WTC11 (cell line): ENCODE data around the gene RPN1.

Source experiments
- AR ChIP-seq: fragments of 250-450 bp; sonication (Bioruptor Pico); IDR thresholded peaks from 2 replicates; pipeline ENCODE4 v1.9.0; 2021; ENCODE audit warnings: mild to moderate bottlenecking
- CBFB ChIP-seq: sonication (generic); formaldehyde crosslinking; IDR thresholded peaks from 2 replicates; pipeline ENCODE4 v1.8.1; 2022; ENCODE audit warnings: mild to moderate bottlenecking, low read depth, missing genetic modification reagents
- CREB1 ChIP-seq: sonication (generic); formaldehyde crosslinking; IDR thresholded peaks from 2 replicates; pipeline ENCODE4 v1.8.0; 2023; ENCODE audit warnings: mild to moderate bottlenecking, missing genetic modification reagents
- CREM ChIP-seq: sonication (generic); formaldehyde crosslinking; IDR thresholded peaks from 2 replicates; pipeline ENCODE4 v1.8.1; 2022; ENCODE audit warnings: mild to moderate bottlenecking, missing genetic modification reagents, moderate library complexity
- ELF4 ChIP-seq: sonication (generic); formaldehyde crosslinking; IDR thresholded peaks from 2 replicates; pipeline ENCODE4 v1.8.1; 2022; ENCODE audit warnings: low read depth, mild to moderate bottlenecking, moderate library complexity, missing genetic modification reagents
- ETV6 ChIP-seq: sonication (generic); formaldehyde crosslinking; IDR thresholded peaks from 2 replicates; pipeline ENCODE4 v1.8.1; 2022; ENCODE audit warnings: mild to moderate bottlenecking, missing genetic modification reagents
- NFE2L1 ChIP-seq: sonication (generic); formaldehyde crosslinking; IDR thresholded peaks from 2 replicates; pipeline ENCODE4 v1.8.1; 2023; ENCODE audit warnings: missing genetic modification reagents
- NFYB ChIP-seq: sonication (generic); formaldehyde crosslinking; conservative IDR thresholded peaks from 2 replicates; pipeline ENCODE4 v1.8.0; 2022; ENCODE audit warnings: low read depth, missing genetic modification reagents
- NR2C2 ChIP-seq: sonication (generic); formaldehyde crosslinking; IDR thresholded peaks from 2 replicates; pipeline ENCODE4 v1.8.0; 2022; ENCODE audit warnings: mild to moderate bottlenecking, missing genetic modification reagents
- PRDM15 ChIP-seq: sonication (generic); formaldehyde crosslinking; IDR thresholded peaks from 2 replicates; pipeline ENCODE4 v1.8.0; 2022; ENCODE audit warnings: missing genetic modification reagents
- TF ChIP-seq, protein P1 (sequence below): fragments of 200-600 bp; IDR thresholded peaks from 2 replicates; pipeline ENCODE4 v1.8.0; 2022; ENCODE audit warnings: antibody characterized with exemption
- TF ChIP-seq, protein P2 (sequence below): sonication (generic); formaldehyde crosslinking; IDR thresholded peaks from 2 replicates; pipeline ENCODE4 v1.8.0; 2022; ENCODE audit warnings: mild to moderate bottlenecking, missing genetic modification reagents

- TF ChIP-seq CBFB = no peak
- TF ChIP-seq, protein P1, sequence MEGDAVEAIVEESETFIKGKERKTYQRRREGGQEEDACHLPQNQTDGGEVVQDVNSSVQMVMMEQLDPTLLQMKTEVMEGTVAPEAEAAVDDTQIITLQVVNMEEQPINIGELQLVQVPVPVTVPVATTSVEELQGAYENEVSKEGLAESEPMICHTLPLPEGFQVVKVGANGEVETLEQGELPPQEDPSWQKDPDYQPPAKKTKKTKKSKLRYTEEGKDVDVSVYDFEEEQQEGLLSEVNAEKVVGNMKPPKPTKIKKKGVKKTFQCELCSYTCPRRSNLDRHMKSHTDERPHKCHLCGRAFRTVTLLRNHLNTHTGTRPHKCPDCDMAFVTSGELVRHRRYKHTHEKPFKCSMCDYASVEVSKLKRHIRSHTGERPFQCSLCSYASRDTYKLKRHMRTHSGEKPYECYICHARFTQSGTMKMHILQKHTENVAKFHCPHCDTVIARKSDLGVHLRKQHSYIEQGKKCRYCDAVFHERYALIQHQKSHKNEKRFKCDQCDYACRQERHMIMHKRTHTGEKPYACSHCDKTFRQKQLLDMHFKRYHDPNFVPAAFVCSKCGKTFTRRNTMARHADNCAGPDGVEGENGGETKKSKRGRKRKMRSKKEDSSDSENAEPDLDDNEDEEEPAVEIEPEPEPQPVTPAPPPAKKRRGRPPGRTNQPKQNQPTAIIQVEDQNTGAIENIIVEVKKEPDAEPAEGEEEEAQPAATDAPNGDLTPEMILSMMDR = no peak
- no peak for TF ChIP-seq PRDM15 (CRISPR knock-in tag)
- TF ChIP-seq, protein P2, sequence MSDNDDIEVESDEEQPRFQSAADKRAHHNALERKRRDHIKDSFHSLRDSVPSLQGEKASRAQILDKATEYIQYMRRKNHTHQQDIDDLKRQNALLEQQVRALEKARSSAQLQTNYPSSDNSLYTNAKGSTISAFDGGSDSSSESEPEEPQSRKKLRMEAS (CRISPR knock-in tag) = no peak
- TF ChIP-seq NFE2L1 (CRISPR knock-in tag) = no peak
- no peak for TF ChIP-seq ETV6 (CRISPR knock-in tag)
- no peak for TF ChIP-seq CREM
- no peak for TF ChIP-seq NFYB
- no peak for TF ChIP-seq NR2C2 (CRISPR knock-in tag)
- TF ChIP-seq AR (CRISPR knock-in tag) = no peak
- no peak for TF ChIP-seq ELF4 (CRISPR knock-in tag)
- TF ChIP-seq CREB1 (CRISPR knock-in tag) = no peak
Observed at GRCh38 chr3:128575777-128576176, 74.8 kb downstream of the RPN1 start.
